Endothelial cell of umbilical vein (primary cell): ENCODE results near the gene B4GALT6. TPM values are rescaled to one million over a fixed set of nuclear protein-coding genes. Genes with fewer than 3 reads are reported as not detected.

Experiments used
- BruUV-seq: library from RNA; stranded (reverse); fragments of 400-500 nt; replicated peaks from 2 replicates; lab custom pipeline; 2021; lab: Mats Ljungman, UMichigan
- CTCF ChIA-PET: fragments of 300-600, 350-600 bp; sonication (Branson Sonifier 250); formaldehyde crosslinking; loops from one replicate; lab custom pipeline; 2021; ENCODE audit warnings: antibody characterized with exemption, inconsistent platforms; lab: Charles Lee
- POLR2A ChIA-PET: fragments of 300-600, 350-600 bp; sonication (Branson Sonifier 250); formaldehyde crosslinking; loops from one replicate; lab custom pipeline; 2021; ENCODE audit warnings: antibody characterized with exemption, inconsistent platforms; lab: Charles Lee
- DNase-seq: peaks from one replicate; pipeline ENCODE4 v3.0.0-alpha.2; 2011; ENCODE audit warnings: low read depth, low spot score
- FAIRE-seq: peaks from 2 replicates; lab custom pipeline; 2011; peaks lifted over from hg19 to GRCh38; lab: Jason Lieb, UNC
- H2AFZ ChIP-seq: 2 replicates; pipeline ENCODE4 v1.6.0; 2012; ENCODE audit warnings: low read depth, low read length, control low read depth, inconsistent platforms
- H3K27ac ChIP-seq: 2 replicates; pipeline ENCODE4 v1.5.1; 2011; ENCODE audit warnings: low read depth, mild to moderate bottlenecking, control low read depth, low read length, moderate library complexity; ENCODE audit not compliant: insufficient read depth
- H3K27me3 ChIP-seq, 2 experiments: 2 replicates each; pipeline versions ENCODE4 v1.6.0 to v1.6.1; 2011; ENCODE audit warnings: low read length in 2 of 2, mixed read lengths in 1 of 2; ENCODE audit not compliant: control insufficient read depth in 2 of 2, insufficient read depth in 2 of 2
- H3K36me3 ChIP-seq, 2 experiments: 2 replicates in 1 of 2; 3 replicates in 1 of 2; pipeline ENCODE4 v1.5.1; 2011; ENCODE audit warnings: low read length in 2 of 2, mild to moderate bottlenecking in 1 of 2, moderate library complexity in 1 of 2; ENCODE audit not compliant: control insufficient read depth in 2 of 2, insufficient read depth in 2 of 2; ENCODE audit errors: extremely low read depth in 1 of 2
- H3K4me1 ChIP-seq: 3 replicates; pipeline ENCODE4 v1.5.1; 2011; ENCODE audit warnings: mild to moderate bottlenecking, low read length; ENCODE audit not compliant: control insufficient read depth, insufficient read depth; ENCODE audit errors: extremely low read depth
- H3K4me2 ChIP-seq: 2 replicates; pipeline ENCODE4 v1.6.1; 2011; ENCODE audit warnings: low read length, control low read depth, mixed read lengths; ENCODE audit not compliant: insufficient read depth
- H3K4me3 ChIP-seq, 3 experiments: fragments of 200-600 bp in 1 of 3; sonication (generic), shearing (Covaris generic) in 1 of 3; replicated peaks in 1 of 3; 2 replicates each; pipeline ENCODE4 v1.5.1; 2011 to 2016; ENCODE audit warnings: control low read depth in 3 of 3, low read length in 3 of 3, mild to moderate bottlenecking in 2 of 3, inconsistent platforms in 1 of 3, low read depth in 1 of 3, moderate library complexity in 1 of 3; ENCODE audit not compliant: insufficient read depth in 1 of 3
- H3K79me2 ChIP-seq: 2 replicates; pipeline ENCODE4 v1.6.0; 2012; ENCODE audit warnings: low read length, inconsistent platforms; ENCODE audit not compliant: control insufficient read depth, insufficient read depth
- H3K9ac ChIP-seq: replicated peaks from 2 replicates; pipeline ENCODE3; 2011; ENCODE audit warnings: low read length, control low read depth; ENCODE audit not compliant: insufficient read depth; ENCODE audit errors: extremely low read depth
- H3K9me1 ChIP-seq: replicated peaks from 3 replicates; pipeline ENCODE4 v1.6.0; 2011; ENCODE audit warnings: mild to moderate bottlenecking, low read length; ENCODE audit not compliant: control insufficient read depth, insufficient read depth; ENCODE audit errors: extremely low read depth
- H3K9me3 ChIP-seq: replicated peaks from 2 replicates; pipeline ENCODE4 v1.5.1; 2012; ENCODE audit warnings: low read length, inconsistent platforms; ENCODE audit not compliant: control insufficient read depth, insufficient read depth
- H4K20me1 ChIP-seq: replicated peaks from 2 replicates; pipeline ENCODE3; 2011; ENCODE audit warnings: mild to moderate bottlenecking, low read length; ENCODE audit not compliant: control insufficient read depth, insufficient read depth; ENCODE audit errors: extremely low read depth
- CTCF ChIP-seq, 2 donors: IDR thresholded peaks; 1 replicate in 1 of 2; 2 replicates in 1 of 2; pipeline ENCODE4 v1.5.1; 2011; ENCODE audit warnings: low read length in 2 of 2, mild to moderate bottlenecking in 2 of 2, moderate library complexity in 2 of 2, control low read depth in 1 of 2, inconsistent platforms in 1 of 2, low read depth in 1 of 2; ENCODE audit not compliant: insufficient read depth in 1 of 2; ENCODE audit errors: extremely low read depth in 1 of 2
- EZH2 ChIP-seq: IDR thresholded peaks from 2 replicates; pipeline ENCODE4 v1.6.1; 2012; ENCODE audit warnings: borderline replicate concordance, low read depth, mild to moderate bottlenecking, moderate library complexity, low read length, inconsistent platforms; ENCODE audit not compliant: severe bottlenecking
- FOS ChIP-seq: IDR thresholded peaks from 2 replicates; pipeline ENCODE4 v1.6.1; 2011; ENCODE audit warnings: mild to moderate bottlenecking, low read length, moderate library complexity, borderline replicate concordance; ENCODE audit not compliant: insufficient read depth
- GATA2 ChIP-seq: IDR thresholded peaks from 2 replicates; pipeline ENCODE4 v1.7.0; 2011; ENCODE audit warnings: low read depth, mild to moderate bottlenecking, moderate library complexity, mixed read lengths, low read length; ENCODE audit not compliant: insufficient read length, insufficient read depth
- JUN ChIP-seq: IDR thresholded peaks from 2 replicates; pipeline ENCODE4 v1.6.1; 2011; ENCODE audit warnings: borderline replicate concordance, low read depth; ENCODE audit not compliant: insufficient read length, insufficient read depth
- MYC ChIP-seq: IDR thresholded peaks from one replicate; pipeline ENCODE4 v1.6.1; 2011; ENCODE audit warnings: mild to moderate bottlenecking, low read depth, low read length
- POLR2A ChIP-seq: IDR thresholded peaks from 2 replicates; pipeline ENCODE4 v1.6.1; 2012; ENCODE audit warnings: low read depth, mild to moderate bottlenecking, control low read depth, low read length
- POLR2AphosphoS5 ChIP-seq: IDR thresholded peaks from 2 replicates; pipeline ENCODE4 v1.6.1; 2012; ENCODE audit warnings: low read depth, mild to moderate bottlenecking, control low read depth, low read length, moderate library complexity; ENCODE audit not compliant: insufficient read depth
- dilution Hi-C: fragments of 300-500 bp; cut with MboI; formaldehyde crosslinking; loops from one replicate; pipeline ENCODE4 v1.15.0; 2019; ENCODE audit warnings: low sequenced_read_pairs; ENCODE audit not compliant: extremely low pct_ligation_motif_present
- intact Hi-C: fragments of 100-400 bp; cut with micrococcal nuclease; formaldehyde crosslinking; loops from one replicate; pipeline ENCODE4 v1.10.0; 2022
- polyA plus RNA-seq, 4 experiments: library from polyadenylated mRNA; depleted of rRNA in 3 of 4; stranded (reverse) in 3 of 4; unstranded in 1 of 4; fragments of >200 nt; gene quantifications; 2 replicates each; pipeline versions ENCODE4 v1.2.1 to v1.2.3, GENCODE V29; 2011 to 2012; ENCODE audit warnings: missing spikeins in 1 of 4
- total RNA-seq: library from RNA; stranded (reverse); gene quantifications from 2 replicates; pipeline ENCODE4 v1.2.3, GENCODE V29; 2021
- TF ChIP-seq, protein P1 (sequence below): IDR thresholded peaks from 2 replicates; pipeline ENCODE4 v1.6.1; 2011; ENCODE audit not compliant: insufficient read depth, insufficient read length

The B4GALT6 gene
- total and polyA plus RNA-seq, 2 donors (not counting 3 experiments of a cell fraction or from before 2014, with no cell fraction given): 3.9 to 24.2 TPM

GRCh38 chr18:31581498-31582197 lies 102.7 kb downstream of the B4GALT6 start:
- intact Hi-C loops (no loop called here), dilution Hi-C loops (no loop called here)
- H3K27me3 ChIP-seq: peaks cover 0 to 2% of the 10 kb centered on the region in 2 experiments
- no peaks in the 10 kb centered on the region for H4K20me1 ChIP-seq
- no peaks in the 10 kb centered on the region for H3K9me3 ChIP-seq
- peak; percentile 86 for DNase-seq
- H3K9ac ChIP-seq: no peak overlapping the region
- no peak overlapping the region for H3K4me2 ChIP-seq
- no peaks in the 10 kb centered on the region for H3K9me1 ChIP-seq
- ChIA-PET CTCF (interaction anchor here (0.6 to 1.1 kb wide), 4 partner anchors 16 to 141 kb away, joined by 3 to 4 read pairs (median 3); no protein-coding TSS in a partner anchor), POLR2A (no interaction called here)
- no TSS peak for BruUV-seq
- peaks cover 4% of the 10 kb centered on the region for H3K4me1 ChIP-seq
- TF ChIP-seq FOS (no peak), MYC (no peak), JUN (peak; percentile 29)
- no peak overlapping the region for H3K4me3 ChIP-seq
- no peaks in the 10 kb centered on the region for H3K79me2 ChIP-seq
- H3K36me3 ChIP-seq: no peaks in the 10 kb centered on the region
- H3K27ac ChIP-seq: no peak overlapping the region
- FAIRE-seq: peak; percentile 55
- H2AFZ ChIP-seq: no peak overlapping the region

GRCh38 chr18:31579375-31579774 lies 105.0 kb downstream of the B4GALT6 start:
- H3K9me3 ChIP-seq: no peaks in the 10 kb centered on the region
- H3K9ac ChIP-seq: no peak overlapping the region
- dilution Hi-C loops: no loop called here
- no peak overlapping the region for H3K4me3 ChIP-seq
- H3K9me1 ChIP-seq: no peaks in the 10 kb centered on the region
- peaks cover 4% of the 10 kb centered on the region for H3K4me1 ChIP-seq
- no TSS peak for BruUV-seq
- peaks cover 0 to 2% of the 10 kb centered on the region in 2 experiments for H3K27me3 ChIP-seq
- no peaks in the 10 kb centered on the region for H3K79me2 ChIP-seq
- no peaks in the 10 kb centered on the region for H3K36me3 ChIP-seq
- ChIA-PET CTCF (interaction anchor here (2.5 kb wide), 1 partner anchor 31 kb away, joined by 6 read pairs; no protein-coding TSS in a partner anchor), POLR2A (no interaction called here)
- H4K20me1 ChIP-seq: no peaks in the 10 kb centered on the region
- no peak for FAIRE-seq
- H3K27ac ChIP-seq: no peak overlapping the region
- DNase-seq: no peak
- no peak for TF ChIP-seq GATA2
- TF ChIP-seq FOS: no peak
- no peak for TF ChIP-seq EZH2
- TF ChIP-seq MYC: no peak
- no peak for TF ChIP-seq POLR2AphosphoS5
- no peak for TF ChIP-seq JUN
- TF ChIP-seq, protein P1, sequence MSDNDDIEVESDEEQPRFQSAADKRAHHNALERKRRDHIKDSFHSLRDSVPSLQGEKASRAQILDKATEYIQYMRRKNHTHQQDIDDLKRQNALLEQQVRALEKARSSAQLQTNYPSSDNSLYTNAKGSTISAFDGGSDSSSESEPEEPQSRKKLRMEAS: no peak
- no peak for TF ChIP-seq POLR2A
- TF ChIP-seq CTCF (IDR thresholded peaks at IDR 0.05; ENCODE audit: extremely low read depth in 1 of 2, insufficient read depth in 1 of 2, low read depth in 1 of 2, low read length in 2 of 2): no peak
- H3K4me2 ChIP-seq: no peak overlapping the region
- intact Hi-C loops: no loop called here
- no peak overlapping the region for H2AFZ ChIP-seq
